T follicular helper cell (primary cell): Measurements from ENCODE around the gene MCTP2.

Experiments used
- DNase-seq: peaks from one replicate; pipeline ENCODE4 v3.0.0-alpha.2; 2020; ENCODE audit warnings: low read depth

Gene MCTP2

DNA sequence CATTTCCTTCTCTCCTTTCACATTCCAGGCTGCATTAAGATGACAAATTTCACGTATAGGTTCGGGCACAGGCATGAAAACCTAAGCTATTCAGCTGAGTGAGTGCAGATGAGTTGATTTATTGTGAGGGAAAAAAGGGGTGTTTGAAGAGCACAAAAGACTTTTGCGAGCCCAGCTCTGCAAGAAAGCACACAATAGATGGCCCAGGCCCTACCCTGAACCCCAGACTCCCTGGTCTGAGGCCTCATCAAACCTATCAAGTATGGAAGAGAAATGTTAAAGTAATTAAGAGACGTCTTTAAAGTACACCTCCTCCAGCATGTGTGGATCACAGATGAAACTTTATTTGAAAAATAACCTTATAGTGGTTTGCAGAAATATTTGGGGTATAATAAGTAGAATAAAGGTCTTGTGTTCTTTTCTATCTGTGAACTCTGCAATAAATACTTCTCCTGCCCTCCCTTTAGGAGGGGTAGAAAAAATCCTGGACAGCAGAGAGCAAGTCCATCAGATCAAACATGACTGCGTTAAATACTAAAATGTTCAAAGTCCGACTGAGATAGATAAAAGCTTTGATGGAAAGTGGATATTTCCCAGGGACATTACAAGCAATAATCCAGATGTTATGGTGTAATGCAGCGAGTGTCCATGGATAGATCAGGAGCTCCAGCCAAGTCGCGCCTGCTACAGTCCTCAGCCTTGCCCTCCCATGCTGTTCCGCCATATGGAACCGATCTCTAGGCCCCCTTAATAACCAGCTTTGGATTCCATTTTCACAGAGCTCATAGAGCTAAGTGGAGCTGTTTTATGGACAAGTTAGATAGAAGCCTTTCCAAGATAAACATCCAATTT lies 121.5 kb downstream of the MCTP2 start:
- no peak for DNase-seq

- DNase-seq = no peak
Measured at GRCh38 chr15:94353488-94353820, 122.1 kb downstream of the MCTP2 start.

DNA sequence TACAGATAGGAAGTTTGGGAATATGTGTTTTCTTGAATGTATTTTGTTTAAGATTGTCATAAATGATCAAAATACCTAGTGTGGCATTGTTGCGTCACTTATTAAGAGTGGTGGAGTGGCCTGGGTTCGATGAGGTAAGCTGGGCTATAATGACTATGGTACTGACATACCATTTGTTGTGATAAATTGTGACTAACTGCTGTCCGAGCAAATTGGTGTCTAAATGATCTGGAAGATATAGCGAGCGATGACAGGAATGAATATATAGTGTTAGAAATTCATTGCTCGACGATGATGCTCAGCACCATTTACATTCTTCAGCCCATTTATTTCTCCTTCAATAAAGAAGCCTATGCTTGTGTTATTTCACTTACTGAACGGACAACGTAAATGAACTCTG lies 123.3 kb downstream of the MCTP2 start:
- no peak for DNase-seq

GRCh38 chr15:94359716-94360115 lies 128.4 kb downstream of the MCTP2 start:
- DNase-seq = no peak

DNA sequence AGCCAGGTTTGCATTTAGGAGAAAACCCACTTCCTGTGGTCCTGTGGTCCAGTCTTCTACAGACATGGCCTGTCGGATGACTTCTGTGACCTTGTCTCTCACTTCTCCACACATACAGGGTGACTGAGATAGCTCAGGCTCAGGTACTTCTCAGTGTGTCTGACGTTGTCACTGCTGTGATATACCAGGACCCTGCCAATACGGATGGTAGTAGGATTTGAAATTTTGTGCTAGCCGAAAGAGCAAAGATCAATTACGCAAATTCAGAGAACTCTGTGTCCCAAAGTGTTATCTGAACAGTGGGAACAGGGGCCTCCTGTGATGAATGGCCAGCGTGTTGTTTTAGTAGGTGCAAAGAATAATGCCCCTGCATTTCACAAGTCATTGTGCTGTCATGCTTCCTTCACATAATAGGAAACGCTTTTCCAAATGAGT lies 128.9 kb downstream of the MCTP2 start:
- DNase-seq = no peak

DNA sequence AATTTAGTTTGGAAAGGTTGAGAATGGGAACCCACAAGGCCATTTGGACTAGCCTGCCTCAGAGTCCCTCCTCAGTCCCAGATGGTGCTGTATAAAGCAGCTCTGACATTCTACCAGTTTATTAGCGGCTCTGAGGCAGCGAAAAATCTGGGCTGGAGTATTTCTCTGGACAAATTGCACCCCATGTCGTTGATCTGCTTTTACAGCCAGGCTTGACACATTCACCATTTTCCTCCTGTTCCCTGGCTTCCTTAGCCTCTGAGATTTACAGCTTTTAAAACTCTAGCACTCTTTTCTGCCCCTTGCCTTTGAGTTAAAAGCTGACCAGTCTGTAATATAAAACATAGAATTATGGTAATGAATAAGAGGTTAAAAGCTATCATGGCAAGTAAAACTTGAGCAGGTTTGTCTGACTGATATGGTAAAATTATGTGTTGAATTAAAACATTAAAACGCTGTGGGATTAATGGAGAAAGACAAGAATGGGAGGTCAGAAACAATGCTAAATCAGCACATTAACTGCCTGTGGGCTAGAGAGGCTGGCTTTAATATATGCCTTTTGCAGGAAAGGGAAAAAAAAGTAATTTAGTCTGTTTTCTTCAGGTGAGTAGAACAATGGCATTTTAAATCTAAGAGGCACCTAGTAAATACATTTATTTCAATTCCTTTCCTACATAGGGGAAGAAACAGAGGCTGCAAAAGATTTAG lies 131.2 kb downstream of the MCTP2 start:
- DNase-seq = no peak

DNA sequence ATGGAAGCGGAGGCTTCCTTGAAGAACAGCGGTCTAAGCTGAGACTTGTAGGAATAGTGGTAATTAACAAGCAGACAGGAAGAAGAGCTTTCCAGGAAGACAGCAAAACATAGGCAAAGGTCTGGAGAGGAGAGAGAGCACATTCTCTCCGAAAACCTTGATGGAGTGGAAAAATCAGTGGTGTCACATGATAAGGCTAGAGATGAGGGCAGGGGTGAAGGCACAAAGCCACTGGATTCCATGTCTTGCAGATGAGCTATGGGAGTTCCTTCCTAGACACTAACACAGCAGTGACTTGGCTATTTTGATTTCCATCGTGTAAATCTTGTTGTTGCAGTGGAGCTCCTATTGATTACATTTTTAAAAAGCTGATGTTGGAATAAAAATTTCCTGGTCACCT lies 132.0 kb downstream of the MCTP2 start:
- no peak for DNase-seq

DNA sequence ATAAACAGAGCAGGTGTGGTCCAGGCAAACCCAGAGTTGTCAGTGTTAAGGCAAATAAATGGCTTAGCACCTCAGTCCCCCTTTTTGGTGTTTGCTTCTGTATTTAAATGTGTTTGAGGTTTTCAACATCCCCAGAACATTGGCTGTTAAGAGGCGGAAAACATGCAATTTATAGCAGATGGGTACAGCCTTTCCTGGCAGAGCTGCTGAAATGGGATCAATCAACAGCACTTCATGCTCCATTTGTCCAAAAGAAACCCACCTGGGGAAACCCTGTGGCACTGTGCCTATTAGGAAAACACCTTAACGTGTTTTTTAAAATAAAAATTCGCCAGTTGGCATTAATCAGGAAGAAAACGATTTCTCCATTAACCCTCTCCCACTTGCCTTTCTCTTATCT lies 135.4 kb downstream of the MCTP2 start:
- DNase-seq = no peak

- DNase-seq = no peak
Measured at GRCh38 chr15:94367726-94368535, 136.6 kb downstream of the MCTP2 start.

GRCh38 chr15:94370206-94370935 lies 139.0 kb downstream of the MCTP2 start:
- DNase-seq = no peak

DNA sequence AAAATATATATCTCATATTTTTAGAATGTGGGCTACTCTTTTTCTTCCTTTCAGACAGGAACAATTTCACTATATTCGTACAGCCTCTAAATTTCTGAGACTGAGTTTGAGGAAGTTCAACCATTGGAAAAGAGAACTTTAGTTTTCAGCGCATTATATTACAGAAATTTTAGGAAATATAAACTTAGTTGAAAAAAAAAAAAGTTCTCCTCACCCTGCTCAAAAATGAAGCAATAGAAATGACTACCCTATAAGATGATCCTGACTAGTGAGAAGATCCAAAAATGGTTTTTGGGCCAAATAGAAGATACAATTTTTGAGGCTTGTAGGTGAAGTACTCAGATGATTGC lies 139.6 kb downstream of the MCTP2 start:
- DNase-seq = no peak

GRCh38 chr15:94372821-94373220 lies 141.5 kb downstream of the MCTP2 start:
- no peak for DNase-seq

DNA sequence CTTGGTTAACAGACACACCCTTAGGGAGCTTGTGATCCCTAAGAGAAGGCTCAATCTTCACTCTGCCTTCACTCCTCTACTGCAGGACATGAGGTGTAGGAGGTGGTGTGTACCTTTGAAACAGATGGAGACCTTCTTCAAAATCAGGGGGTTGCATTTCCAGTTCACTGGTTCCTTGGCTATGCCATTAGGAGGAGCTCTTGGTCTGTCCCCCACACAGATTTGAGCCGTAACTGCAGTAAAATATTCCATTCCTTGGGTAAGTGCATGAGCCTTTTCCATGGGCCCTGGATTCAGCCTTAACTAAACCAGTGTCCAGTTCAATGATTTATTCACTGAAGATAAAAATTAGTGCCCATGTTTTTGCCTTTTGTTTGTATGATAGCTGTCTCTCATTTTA lies 144.6 kb downstream of the MCTP2 start:
- DNase-seq = no peak

DNA sequence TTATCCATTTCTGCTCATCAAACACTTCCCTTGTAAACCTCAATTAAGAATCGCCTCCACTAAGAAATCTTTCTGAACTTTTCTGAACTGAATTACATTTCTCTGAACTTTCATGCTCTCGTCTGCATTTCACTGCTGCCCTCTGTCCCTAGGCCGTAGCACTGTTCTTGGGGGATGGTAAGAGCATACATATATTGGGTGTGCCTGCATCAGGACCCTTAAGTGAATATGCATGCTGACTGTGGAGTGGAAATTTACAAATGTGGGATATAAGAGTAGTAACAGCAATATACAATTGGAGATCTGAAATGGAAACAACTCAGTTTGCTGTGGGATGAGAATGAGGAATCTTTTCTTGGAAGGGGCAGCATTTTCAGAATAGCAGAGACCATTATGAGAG lies 148.6 kb downstream of the MCTP2 start:
- no peak for DNase-seq

DNA sequence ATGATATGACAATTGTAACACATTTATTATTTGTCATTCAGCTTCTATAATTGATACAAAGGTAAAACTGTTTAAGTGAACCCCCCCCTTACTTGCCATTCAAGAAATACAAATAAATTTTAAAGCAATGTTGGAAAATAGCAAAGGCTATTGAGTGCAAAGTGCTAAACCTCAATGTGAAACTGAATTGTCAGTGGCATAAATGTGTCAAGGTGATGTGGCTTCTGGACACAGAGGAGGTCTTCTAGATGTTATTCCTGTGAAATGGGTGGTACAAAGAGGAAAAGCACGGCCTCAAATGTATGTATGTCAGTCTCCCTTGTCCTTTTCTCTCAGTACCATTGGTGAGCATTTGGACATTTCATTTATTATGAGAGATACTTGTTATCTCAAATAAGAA lies 149.4 kb downstream of the MCTP2 start:
- DNase-seq = no peak

- DNase-seq = no peak
Measured at GRCh38 chr15:94381384-94381783, 150.0 kb downstream of the MCTP2 start.

GRCh38 chr15:94383041-94383440 lies 151.7 kb downstream of the MCTP2 start:
- no peak for DNase-seq

- no peak for DNase-seq
Measured at GRCh38 chr15:94383706-94384105, 152.3 kb downstream of the MCTP2 start.

- DNase-seq = no peak
Measured at GRCh38 chr15:94385441-94385840, 154.1 kb downstream of the MCTP2 start.

DNA sequence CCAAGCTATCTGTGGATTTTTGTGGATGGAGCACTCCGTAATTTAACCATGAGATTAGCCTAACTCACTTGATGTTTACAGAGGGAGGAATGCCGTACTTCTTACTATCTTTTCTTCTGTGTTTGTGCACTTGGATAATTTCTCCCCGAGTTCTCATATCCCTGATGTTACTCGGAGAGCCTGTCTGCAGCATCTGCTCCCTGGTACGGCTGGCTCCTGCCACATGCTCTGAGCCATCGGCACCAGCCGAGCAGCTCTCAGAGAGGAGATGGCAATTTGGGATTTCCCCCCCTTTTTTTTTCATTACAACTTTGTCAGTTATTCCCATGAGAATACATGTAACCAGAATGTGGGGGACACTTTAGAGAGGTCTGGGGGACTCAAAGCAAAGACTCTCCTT lies 155.0 kb downstream of the MCTP2 start:
- DNase-seq = no peak

DNA sequence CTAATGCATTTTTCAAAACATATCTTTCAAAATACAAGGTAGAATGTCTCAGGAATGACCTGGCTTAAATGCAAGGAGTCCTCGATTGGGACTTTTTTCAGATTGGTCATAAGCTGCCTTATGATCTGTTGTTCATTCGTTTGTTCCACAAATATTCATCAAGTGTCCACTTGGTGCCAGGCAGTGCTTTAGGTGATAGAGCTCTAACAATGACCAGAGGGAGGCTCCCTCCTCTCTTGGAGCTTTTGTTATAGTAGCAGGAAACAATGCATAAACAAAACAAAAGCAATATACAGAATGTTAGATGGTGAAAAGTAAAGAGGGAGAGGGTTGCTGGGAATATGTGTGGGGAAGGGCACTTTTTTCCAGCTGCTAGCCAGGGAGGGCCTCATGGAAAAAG lies 156.1 kb downstream of the MCTP2 start:
- DNase-seq = no peak

DNA sequence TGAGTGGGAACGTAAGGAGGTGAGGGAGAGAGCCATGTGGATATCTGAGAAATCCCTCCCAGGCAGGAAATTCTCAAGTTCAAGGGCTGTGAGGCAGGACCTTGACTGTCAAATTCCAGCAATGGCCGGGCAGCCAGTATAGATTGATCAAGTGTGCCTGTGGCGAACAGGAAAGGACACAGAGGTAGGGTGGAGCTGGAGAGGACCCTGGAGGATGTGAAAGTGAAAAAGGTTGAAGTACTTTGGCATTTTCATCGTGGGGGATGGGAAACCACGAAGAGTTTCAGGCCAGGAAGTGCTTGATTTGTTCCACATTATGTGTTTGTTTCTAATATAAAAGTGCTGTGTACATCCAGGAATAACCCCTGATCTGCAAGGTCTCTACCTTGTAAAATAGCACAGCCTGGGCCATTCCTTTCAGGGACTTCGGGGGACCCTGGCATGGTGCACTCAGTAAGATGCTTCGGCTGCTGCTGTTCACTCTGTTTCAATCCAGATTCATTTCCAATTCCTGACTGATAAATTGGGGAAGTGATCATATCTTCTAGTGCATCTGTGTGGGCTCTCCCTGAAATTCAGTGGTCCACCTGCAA lies 156.6 kb downstream of the MCTP2 start:
- no peak for DNase-seq
